Ovary (tissue), 9 donors: Measurements from ENCODE around the gene SH3GL2. TPM values are rescaled to one million over a fixed set of nuclear protein-coding genes. Genes with fewer than 3 reads are reported as not detected.
"Not testable (repeated sequence)": the region's sequence is repeated elsewhere in the genome, so short reads cannot be mapped to it uniquely, and the experiment has no call there.

ENCODE experiments used
- DNase-seq, 5 donors: peaks; one replicate each; pipeline ENCODE4 v3.0.0-alpha.2; 2019 to 2020
- H3K27ac ChIP-seq, 2 donors: fragments of 200-600 bp; one replicate each; pipeline versions ENCODE4 v1.5.1 to v1.8.0; 2019 to 2022
- H3K27me3 ChIP-seq: fragments of 200-600 bp; one replicate; pipeline ENCODE4 v1.8.0; 2022
- H3K36me3 ChIP-seq: fragments of 200-600 bp; sonication (generic); one replicate; pipeline ENCODE4 v1.5.1; 2019
- H3K4me1 ChIP-seq: one replicate; pipeline ENCODE4 v1.8.1; 2013; ENCODE audit warnings: mild to moderate bottlenecking, moderate library complexity; ENCODE audit not compliant: insufficient read depth
- H3K4me3 ChIP-seq: fragments of 200-600 bp; sonication (generic); one replicate; pipeline ENCODE4 v1.5.1; 2017
- H3K9me3 ChIP-seq, 2 donors: fragments of 200-600 bp in 1 of 2; sonication (generic) in 1 of 2; one replicate each; pipeline versions ENCODE4 v1.5.1 to v1.8.1; 2013 to 2019; ENCODE audit warnings: mild to moderate bottlenecking in 1 of 2, moderate library complexity in 1 of 2
- EP300 ChIP-seq: sonication (generic); formaldehyde crosslinking; IDR thresholded peaks from one replicate; pipeline ENCODE4 v1.6.1; 2017; ENCODE audit warnings: antibody characterized with exemption
- POLR2A ChIP-seq: fragments of 450-650 bp; IDR thresholded peaks from one replicate; pipeline ENCODE4 v1.6.1; 2017; ENCODE audit warnings: antibody characterized with exemption, mild to moderate bottlenecking, moderate library complexity
- WGBS, 3 donors: extraction: QIAGEN DNeasy Blood & Tissue Kit in 1 of 3; methylation state at CpG; one replicate each; pipeline versions ENCODE4 v1.1.5 to v1.1.7; 2013 to 2017; 5-methylcytosine and 5-hydroxymethylcytosine counted together
- intact Hi-C, 4 donors: fragments of 100-400 bp; cut with DNase I; formaldehyde crosslinking; loops; one replicate each; pipeline versions ENCODE4 v1.11.0 to v1.15.1; 2022 to 2023
- polyA plus RNA-seq, 2 donors: library from polyadenylated mRNA; stranded (reverse); fragments of 200-250 nt in 1 of 2; fragments of 350-450 nt in 1 of 2; fragmentation: Illumina TruSeq in 1 of 2; extraction: RNeasy Lipid Tissue Mini Kit (QIAGEN cat#74804) in 1 of 2; gene quantifications; one replicate each; pipeline ENCODE4 v1.2.3, GENCODE V29; 2013 to 2014
- total RNA-seq, 7 donors: library from RNA; depleted of rRNA in 2 of 7; stranded (reverse); fragments of >200 nt in 2 of 7; fragmentation: NEBNext Ultra II Directional in 3 of 7; extraction: Animal tissue kit (Norgen Biotek cat#: 25700) in 3 of 7; gene quantifications; one replicate each; pipeline versions ENCODE4 v1.1.0 to v1.2.4, GENCODE V29; 2016 to 2023
- TF ChIP-seq, protein P1 (sequence below), 3 donors: fragments of 450-650 bp in 2 of 3; fragments of 200-600 bp in 1 of 3; IDR thresholded peaks; one replicate each; pipeline versions ENCODE4 v1.5.1 to v1.8.0; 2016 to 2022; ENCODE audit warnings: antibody characterized with exemption in 3 of 3, mild to moderate bottlenecking in 1 of 3
- donor health status: DM: no; HTN: no; CAD: no; lungs with moderate emphysema.
- donor health status: DM: no; HTN: no; CAD: no.
- donor health status: Bipolar disorder and iron deficiency.
- donor health status: DM: yes; HTN: yes; CAD: no.
- donor health status: DM: no; HTN: no; CAD: no.
- donor health status: DM: yes; HTN: yes; CAD: no.

SH3GL2 gene
- total and polyA plus RNA-seq, 9 donors = 0.25 to 4.9 (median 0.98) TPM; not detected in 1

DNA sequence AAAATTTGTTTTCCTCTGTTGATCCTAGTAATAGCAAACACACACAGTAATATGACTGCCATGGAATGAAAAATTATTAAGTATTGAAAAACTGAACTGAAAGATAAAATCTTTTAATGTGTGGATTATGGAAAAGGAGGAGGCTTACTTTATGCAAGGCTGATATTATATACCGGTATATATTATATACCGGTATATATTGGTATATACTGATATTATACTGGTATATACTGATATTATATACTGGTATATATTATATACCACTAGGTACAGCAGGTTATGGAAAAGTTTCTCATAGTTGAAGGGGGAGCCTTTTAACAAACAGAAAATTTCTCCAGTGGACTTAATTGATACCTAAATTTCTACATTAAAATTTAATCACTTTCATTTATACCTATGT is 181.4 kb downstream of the SH3GL2 start:
- no peak overlapping the region for H3K4me3 ChIP-seq
- TF ChIP-seq EP300 (no peak), POLR2A (no peak)
- TF ChIP-seq, protein P1, sequence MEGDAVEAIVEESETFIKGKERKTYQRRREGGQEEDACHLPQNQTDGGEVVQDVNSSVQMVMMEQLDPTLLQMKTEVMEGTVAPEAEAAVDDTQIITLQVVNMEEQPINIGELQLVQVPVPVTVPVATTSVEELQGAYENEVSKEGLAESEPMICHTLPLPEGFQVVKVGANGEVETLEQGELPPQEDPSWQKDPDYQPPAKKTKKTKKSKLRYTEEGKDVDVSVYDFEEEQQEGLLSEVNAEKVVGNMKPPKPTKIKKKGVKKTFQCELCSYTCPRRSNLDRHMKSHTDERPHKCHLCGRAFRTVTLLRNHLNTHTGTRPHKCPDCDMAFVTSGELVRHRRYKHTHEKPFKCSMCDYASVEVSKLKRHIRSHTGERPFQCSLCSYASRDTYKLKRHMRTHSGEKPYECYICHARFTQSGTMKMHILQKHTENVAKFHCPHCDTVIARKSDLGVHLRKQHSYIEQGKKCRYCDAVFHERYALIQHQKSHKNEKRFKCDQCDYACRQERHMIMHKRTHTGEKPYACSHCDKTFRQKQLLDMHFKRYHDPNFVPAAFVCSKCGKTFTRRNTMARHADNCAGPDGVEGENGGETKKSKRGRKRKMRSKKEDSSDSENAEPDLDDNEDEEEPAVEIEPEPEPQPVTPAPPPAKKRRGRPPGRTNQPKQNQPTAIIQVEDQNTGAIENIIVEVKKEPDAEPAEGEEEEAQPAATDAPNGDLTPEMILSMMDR (IDR thresholded peaks at IDR 0.05) = no peak
- H3K27ac ChIP-seq = no peak overlapping the region
- DNase-seq = no peak
- intact Hi-C loops = no loop called here
- WGBS, 3 donors = 97 to 98% (median 97%) methylated on average over 2 of the region's 2 CpGs
- H3K4me1 ChIP-seq = no peaks in the 10 kb centered on the region
- H3K36me3 ChIP-seq = no peaks in the 10 kb centered on the region
- H3K9me3 ChIP-seq = no peaks in the 10 kb centered on the region
- no peaks in the 10 kb centered on the region for H3K27me3 ChIP-seq

DNA sequence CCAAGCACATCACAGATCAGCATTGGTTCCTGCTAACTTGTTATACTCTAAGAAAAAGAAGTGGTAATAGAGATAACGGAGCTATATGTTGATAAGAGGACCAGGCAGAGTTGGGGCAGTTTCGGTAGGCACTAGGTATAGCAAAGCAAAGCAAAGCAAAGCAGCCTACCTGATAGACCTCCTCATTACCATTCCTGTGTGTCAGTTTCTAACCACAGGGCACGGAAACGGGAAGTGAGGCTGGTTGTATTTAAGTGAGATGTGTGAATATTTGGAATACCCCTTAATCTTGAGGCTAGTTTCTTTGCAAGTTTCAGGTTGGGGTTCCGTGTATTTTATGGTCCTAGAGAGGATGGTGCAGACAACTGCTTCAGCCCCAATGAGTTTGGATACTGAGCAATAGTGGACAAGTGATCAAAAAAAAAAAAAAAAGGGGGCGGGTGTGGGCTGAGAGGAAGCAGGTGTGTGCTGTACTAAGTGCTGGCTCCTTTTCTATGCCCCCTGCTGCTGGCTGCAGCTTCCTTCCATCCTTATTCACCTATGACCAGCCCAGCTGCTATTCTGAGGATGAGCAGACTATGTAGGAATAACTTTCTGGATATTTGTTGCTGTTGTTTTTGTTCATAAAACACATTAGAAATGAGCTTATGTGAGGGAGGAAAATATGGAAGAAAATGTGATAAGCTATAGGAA is 183.3 kb downstream of the SH3GL2 start:
- TF ChIP-seq EP300 (no peak), POLR2A (no peak)
- TF ChIP-seq, protein P1 (IDR thresholded peaks at IDR 0.05) = no peak
- no peaks in the 10 kb centered on the region for H3K36me3 ChIP-seq
- intact Hi-C loops = no loop called here
- H3K4me1 ChIP-seq = no peaks in the 10 kb centered on the region
- no peak for DNase-seq
- 70 to 74% (median 71%) methylated on average over 6 of the region's 6 CpGs for WGBS, 3 donors
- no peaks in the 10 kb centered on the region for H3K27me3 ChIP-seq
- H3K4me3 ChIP-seq = no peak overlapping the region
- H3K9me3 ChIP-seq = no peaks in the 10 kb centered on the region
- H3K27ac ChIP-seq = no peak overlapping the region

DNA sequence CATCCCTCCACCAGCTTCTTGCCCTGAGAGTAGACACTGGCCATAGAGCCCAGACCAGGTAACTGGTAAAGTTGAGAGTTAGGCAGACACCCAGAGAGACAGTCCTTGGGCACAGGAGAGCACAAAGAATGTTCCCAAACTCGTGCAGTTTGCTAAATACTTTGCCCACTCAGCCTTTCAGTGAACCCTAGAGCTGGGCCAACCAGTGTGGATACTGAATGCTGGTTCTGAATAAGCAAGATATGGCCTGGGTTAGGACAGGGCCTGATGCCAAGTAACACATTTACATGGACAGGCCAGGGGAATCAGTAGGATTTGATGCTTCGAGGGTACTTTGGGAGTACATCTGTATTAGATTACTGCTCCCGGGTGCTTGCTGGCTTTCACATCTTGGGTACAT is 185.4 kb downstream of the SH3GL2 start:
- H3K36me3 ChIP-seq = no peaks in the 10 kb centered on the region
- H3K4me3 ChIP-seq = no peak overlapping the region
- TF ChIP-seq EP300 = no peak
- no peak for TF ChIP-seq POLR2A
- TF ChIP-seq, protein P1 (IDR thresholded peaks at IDR 0.05) = no peak
- intact Hi-C loops = no loop called here
- H3K27me3 ChIP-seq = no peaks in the 10 kb centered on the region
- DNase-seq = no peak
- WGBS, 3 donors = 64 to 78% (median 73%) methylated on average over 2 to 3 of the region's 3 CpGs
- no peaks in the 10 kb centered on the region for H3K9me3 ChIP-seq
- no peak overlapping the region for H3K27ac ChIP-seq
- no peaks in the 10 kb centered on the region for H3K4me1 ChIP-seq

DNA sequence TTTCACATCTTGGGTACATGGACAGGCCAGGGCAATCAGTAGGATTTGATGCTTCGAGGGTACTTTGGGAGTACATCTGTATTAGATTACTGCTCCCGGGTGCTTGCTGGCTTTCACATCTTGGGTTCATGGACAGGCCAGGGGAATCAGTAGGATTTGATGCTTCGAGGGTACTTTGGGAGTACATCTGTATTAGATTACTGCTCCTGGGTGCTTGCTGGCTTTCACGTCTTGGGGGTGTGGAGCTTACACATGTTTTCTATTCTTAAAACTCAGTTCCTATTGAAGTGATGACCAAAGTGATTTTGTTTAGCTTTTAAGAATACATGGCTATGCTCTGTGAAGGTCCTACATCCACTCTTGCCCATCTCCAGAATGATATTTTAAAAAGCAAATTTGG is 186.3 kb downstream of the SH3GL2 start:
- H3K27me3 ChIP-seq, H3K36me3 ChIP-seq, H3K4me3 ChIP-seq, intact Hi-C loops, DNase-seq, H3K9me3 ChIP-seq, H3K4me1 ChIP-seq, H3K27ac ChIP-seq: not testable (repeated sequence)
- 63 to 85% (median 75%) methylated on average over 4 of the region's 4 CpGs for WGBS, 3 donors

DNA sequence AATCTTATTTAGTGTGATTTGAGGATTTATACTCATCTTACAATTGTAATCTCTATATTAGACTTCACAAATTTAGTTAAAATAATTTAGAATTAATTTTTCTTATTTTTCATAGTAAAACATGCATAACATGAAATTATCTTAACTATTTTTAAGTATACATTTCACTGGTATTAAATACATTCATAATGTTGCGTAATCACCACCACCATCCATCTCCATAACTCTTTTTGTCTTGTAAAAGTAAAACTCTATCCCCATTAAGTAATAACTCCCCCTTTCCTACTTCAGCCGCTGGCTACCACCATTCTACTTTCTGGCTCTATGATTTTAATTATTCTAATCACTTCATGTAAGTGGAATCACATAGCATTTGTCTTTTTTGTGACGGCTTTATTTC is 193.4 kb downstream of the SH3GL2 start:
- WGBS, 3 donors = 88 to 91% (median 89%) methylated on average over 3 of the region's 3 CpGs
- Histone ChIP-seq H3K27me3 (no peaks in the 10 kb centered on the region), H3K9me3 (no peaks in the 10 kb centered on the region), H3K4me3 (no peak overlapping the region), H3K27ac (no peak overlapping the region), H3K36me3 (no peaks in the 10 kb centered on the region), H3K4me1 (no peaks in the 10 kb centered on the region)
- intact Hi-C loops = no loop called here
- DNase-seq = no peak
- no peak for TF ChIP-seq POLR2A
- TF ChIP-seq EP300 = no peak
- TF ChIP-seq, protein P1 (IDR thresholded peaks at IDR 0.05) = no peak
